Ishikawa (cell line): Measurements from ENCODE around the gene ECSIT.

Experiments used
- CEBPB ChIP-seq: IDR thresholded peaks from 2 replicates; pipeline ENCODE4 v1.6.1; 2012
- CREB1 ChIP-seq: IDR thresholded peaks from 2 replicates; pipeline ENCODE4 v1.6.1; 2012; ENCODE audit warnings: low read depth
- EGR1 ChIP-seq: IDR thresholded peaks from 2 replicates; pipeline ENCODE4 v1.6.1; 2012
- EP300 ChIP-seq: IDR thresholded peaks from 2 replicates; pipeline ENCODE4 v1.6.1; 2012; ENCODE audit warnings: borderline replicate concordance
- FOXM1 ChIP-seq: IDR thresholded peaks from 2 replicates; pipeline ENCODE4 v1.6.1; 2012; ENCODE audit warnings: low read depth, borderline replicate concordance
- NFIC ChIP-seq: IDR thresholded peaks from 2 replicates; pipeline ENCODE4 v1.6.1; 2012
- RAD21 ChIP-seq: IDR thresholded peaks from 2 replicates; pipeline ENCODE4 v1.6.1; 2012; ENCODE audit warnings: low read depth
- TAF1 ChIP-seq: IDR thresholded peaks from 2 replicates; pipeline ENCODE4 v1.6.1; 2012; ENCODE audit warnings: low read depth, mild to moderate bottlenecking
- TCF12 ChIP-seq: IDR thresholded peaks from 2 replicates; pipeline ENCODE4 v1.6.1; 2012; ENCODE audit warnings: low read depth
- TEAD4 ChIP-seq: IDR thresholded peaks from 2 replicates; pipeline ENCODE4 v1.6.1; 2012
- YY1 ChIP-seq: IDR thresholded peaks from 2 replicates; pipeline ENCODE4 v1.6.1; 2012; ENCODE audit warnings: low read depth
- ZBTB7A ChIP-seq: IDR thresholded peaks from 2 replicates; pipeline ENCODE4 v1.6.1; 2012; ENCODE audit warnings: low read depth
- TF ChIP-seq, protein P1 (sequence below): IDR thresholded peaks from 2 replicates; pipeline ENCODE4 v1.6.1; 2012; ENCODE audit warnings: low read depth, mild to moderate bottlenecking
- TF ChIP-seq, protein P2 (sequence below): IDR thresholded peaks from 2 replicates; pipeline ENCODE4 v1.6.1; 2012
- TF ChIP-seq, protein P3 (sequence below): IDR thresholded peaks from 2 replicates; pipeline ENCODE4 v1.6.1; 2012

The ECSIT gene

DNA sequence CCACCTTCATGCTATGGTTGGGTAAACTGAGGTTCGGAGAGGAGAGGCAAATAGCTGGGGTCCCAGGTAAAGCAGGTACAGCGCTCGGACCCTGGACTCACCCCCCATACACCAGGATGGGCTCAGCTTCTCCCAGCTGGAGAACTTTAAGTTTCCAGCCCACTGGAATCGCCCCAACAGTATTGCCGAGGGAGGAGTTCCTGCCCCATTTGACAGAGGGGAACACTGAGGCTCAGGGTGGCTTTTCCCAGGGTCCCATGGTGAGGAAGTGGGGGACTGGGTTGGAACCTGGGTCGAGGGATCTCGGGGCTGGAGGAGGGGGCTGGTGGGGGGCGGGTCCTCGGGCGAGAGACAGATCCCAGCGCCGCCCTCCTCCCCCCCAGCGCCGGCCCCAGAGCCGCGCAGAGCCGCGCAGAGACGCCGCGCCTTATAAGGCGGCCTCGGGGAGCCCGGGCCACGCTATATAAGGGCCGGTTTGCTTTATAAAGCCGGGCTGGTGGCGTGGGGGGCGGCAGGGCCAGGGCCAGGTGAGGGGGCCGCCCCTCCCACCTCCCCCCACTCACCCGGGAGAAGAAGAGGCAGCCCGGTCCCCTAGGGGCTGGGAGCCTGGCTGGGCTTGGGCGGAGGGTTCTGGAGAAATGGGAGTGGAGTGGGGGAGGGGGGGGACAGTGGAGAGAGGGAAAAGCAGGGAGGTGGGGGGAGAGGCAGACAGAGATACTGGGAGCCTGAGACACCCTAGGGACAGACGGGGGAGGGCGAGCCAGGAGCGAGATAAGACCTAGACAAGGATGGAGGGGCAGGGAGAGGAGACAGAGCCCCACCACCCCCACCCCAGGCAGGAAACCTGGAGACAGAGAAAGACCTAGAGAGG is 10.8 kb upstream of the ECSIT start:
- TF ChIP-seq, protein P1, sequence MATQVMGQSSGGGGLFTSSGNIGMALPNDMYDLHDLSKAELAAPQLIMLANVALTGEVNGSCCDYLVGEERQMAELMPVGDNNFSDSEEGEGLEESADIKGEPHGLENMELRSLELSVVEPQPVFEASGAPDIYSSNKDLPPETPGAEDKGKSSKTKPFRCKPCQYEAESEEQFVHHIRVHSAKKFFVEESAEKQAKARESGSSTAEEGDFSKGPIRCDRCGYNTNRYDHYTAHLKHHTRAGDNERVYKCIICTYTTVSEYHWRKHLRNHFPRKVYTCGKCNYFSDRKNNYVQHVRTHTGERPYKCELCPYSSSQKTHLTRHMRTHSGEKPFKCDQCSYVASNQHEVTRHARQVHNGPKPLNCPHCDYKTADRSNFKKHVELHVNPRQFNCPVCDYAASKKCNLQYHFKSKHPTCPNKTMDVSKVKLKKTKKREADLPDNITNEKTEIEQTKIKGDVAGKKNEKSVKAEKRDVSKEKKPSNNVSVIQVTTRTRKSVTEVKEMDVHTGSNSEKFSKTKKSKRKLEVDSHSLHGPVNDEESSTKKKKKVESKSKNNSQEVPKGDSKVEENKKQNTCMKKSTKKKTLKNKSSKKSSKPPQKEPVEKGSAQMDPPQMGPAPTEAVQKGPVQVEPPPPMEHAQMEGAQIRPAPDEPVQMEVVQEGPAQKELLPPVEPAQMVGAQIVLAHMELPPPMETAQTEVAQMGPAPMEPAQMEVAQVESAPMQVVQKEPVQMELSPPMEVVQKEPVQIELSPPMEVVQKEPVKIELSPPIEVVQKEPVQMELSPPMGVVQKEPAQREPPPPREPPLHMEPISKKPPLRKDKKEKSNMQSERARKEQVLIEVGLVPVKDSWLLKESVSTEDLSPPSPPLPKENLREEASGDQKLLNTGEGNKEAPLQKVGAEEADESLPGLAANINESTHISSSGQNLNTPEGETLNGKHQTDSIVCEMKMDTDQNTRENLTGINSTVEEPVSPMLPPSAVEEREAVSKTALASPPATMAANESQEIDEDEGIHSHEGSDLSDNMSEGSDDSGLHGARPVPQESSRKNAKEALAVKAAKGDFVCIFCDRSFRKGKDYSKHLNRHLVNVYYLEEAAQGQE, result no peak
- TF ChIP-seq FOXM1 (no peak), EGR1 (no peak), CEBPB (no peak), TEAD4 (no peak), EP300 (no peak), TCF12 (no peak), CREB1 (no peak), TAF1 (no peak), RAD21 (no peak), ZBTB7A (no peak), NFIC (no peak), YY1 (no peak)
- TF ChIP-seq, protein P2, sequence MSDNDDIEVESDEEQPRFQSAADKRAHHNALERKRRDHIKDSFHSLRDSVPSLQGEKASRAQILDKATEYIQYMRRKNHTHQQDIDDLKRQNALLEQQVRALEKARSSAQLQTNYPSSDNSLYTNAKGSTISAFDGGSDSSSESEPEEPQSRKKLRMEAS, result no peak
- TF ChIP-seq, protein P3, sequence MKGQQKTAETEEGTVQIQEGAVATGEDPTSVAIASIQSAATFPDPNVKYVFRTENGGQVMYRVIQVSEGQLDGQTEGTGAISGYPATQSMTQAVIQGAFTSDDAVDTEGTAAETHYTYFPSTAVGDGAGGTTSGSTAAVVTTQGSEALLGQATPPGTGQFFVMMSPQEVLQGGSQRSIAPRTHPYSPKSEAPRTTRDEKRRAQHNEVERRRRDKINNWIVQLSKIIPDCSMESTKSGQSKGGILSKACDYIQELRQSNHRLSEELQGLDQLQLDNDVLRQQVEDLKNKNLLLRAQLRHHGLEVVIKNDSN, result no peak

DNA sequence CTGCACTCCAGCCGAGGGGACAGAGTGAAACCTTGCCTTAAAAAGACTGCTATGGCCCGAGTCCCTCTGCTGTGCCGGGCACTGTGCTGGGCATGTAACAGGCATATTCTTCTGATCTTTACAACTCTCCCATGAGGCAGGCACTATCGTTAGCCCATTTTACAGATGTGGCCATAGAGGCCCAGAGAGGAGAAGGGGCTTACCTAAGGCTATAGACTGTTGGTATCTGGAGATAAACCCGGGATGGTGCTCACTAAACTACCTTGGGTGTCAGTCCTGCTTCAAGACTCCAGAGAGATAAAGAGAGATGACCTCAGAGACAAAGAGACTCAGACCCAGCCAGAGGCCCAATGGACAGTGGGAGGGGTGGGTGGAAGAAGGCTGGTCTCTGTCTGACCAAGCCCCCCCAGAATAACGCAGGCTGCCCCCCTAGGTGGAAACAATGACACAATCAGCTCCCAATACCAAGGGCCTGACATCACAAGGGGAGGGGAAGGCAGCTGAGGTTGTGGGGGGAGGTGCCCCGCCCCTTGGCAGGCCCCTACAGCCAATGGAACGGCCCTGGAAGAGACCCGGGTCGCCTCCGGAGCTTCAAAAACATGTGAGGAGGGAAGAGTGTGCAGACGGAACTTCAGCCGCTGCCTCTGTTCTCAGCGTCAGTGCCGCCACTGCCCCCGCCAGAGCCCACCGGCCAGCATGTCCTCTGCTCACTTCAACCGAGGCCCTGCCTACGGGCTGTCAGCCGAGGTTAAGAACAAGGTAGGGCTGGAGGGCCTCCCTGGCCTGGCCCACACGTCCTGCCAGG is 9.5 kb upstream of the ECSIT start, which contains the start of gene CNN1:
CNN1 (plus strand) TSS at position 620 of the 805 bp plus-strand sequence; CDS start at position 697, 77 bp downstream.
- TF ChIP-seq, protein P1, result no peak
- TF ChIP-seq NFIC (no peak), FOXM1 (no peak), ZBTB7A (peak; percentile 58; the same call in 1 of the 2 replicates), TCF12 (peak; percentile 32; the same call in 1 of the 2 replicates), YY1 (no peak), EGR1 (no peak)
- TF ChIP-seq, protein P2, result 0 out of 2 replicates have a peak, but pooled peaks have one; percentile 20

DNA sequence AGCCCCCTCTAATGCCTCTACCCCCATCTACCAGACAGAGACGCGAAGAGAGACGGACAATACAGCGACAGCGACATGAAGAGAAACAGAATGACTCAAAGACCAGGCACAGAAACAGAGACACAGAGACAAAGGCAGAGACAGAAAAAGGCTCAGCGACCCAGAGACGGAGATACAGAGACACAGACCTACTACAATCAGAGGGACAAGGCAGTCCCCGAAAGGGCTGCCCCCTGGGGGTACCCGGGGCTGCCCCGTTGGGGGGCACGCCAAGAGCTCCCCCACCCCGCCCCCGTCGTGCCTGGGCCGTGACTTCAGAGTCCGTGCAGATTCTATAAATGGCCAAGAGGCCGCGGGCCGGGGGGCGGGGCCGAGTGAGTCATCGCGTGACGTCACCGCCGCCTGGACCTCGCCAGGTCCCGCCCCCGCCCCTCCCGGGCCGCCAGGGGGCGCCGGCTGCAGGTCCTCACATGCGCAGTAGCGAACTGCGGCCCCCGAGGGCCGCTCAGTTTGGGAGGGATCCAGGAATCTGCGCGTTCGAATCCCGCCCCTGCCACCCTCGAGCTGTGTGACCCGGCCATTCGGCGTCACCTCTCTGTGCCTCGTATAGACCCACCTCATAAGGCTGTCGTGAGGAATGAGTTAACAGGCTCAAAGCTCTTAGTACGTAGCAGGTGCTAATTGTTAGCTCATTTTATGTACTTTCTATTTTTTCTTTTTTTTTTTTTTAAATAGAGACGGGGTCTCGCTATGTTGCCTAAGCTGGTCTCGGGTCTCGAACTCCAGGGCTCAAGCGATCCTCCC is 7.1 kb upstream of the ECSIT start:
- TF ChIP-seq, protein P2, result peak; percentile 43; the same call in 1 of the 2 replicates
- TF ChIP-seq RAD21, result peak; percentile 20; the same call in 1 of the 2 replicates
- TF ChIP-seq CREB1, result peak; percentile 83
- peak; percentile 87 for TF ChIP-seq ZBTB7A
- TF ChIP-seq TCF12, result no peak
- TF ChIP-seq TAF1, result peak; percentile 27; the same call in 1 of the 2 replicates
- TF ChIP-seq EP300, result peak; percentile 32; the same call in 1 of the 2 replicates
- TF ChIP-seq EGR1, result peak; percentile 56; the same call in 1 of the 2 replicates
- TF ChIP-seq, protein P1, result no peak
- peak; percentile 35; the same call in 1 of the 2 replicates for TF ChIP-seq NFIC
